Left ventricle myocardium superior (tissue), 1 donor: ENCODE data around the gene KCTD1. TPM values are rescaled to one million over a fixed set of nuclear protein-coding genes. Genes with fewer than 3 reads are reported as not detected.

Experiments
- ATAC-seq: fragments of 200-7000 bp; cut with Tn5 transposase; one replicate; pipeline ENCODE4 v1.9.1; 2020; ENCODE audit warnings: mild to moderate bottlenecking, moderate library complexity
- DNase-seq: peaks from one replicate; pipeline ENCODE4 v3.0.0-alpha.2; 2020
- intact Hi-C: fragments of 100-400 bp; cut with micrococcal nuclease; formaldehyde crosslinking; loops from one replicate; pipeline ENCODE4 v1.11.0; 2022
- long read RNA-seq: library from polyadenylated mRNA; unstranded; transcript quantifications from one replicate; pipeline ENCODE4 v2.0.0, GENCODE V29; 2021
- total RNA-seq: library from RNA; stranded (reverse); fragmentation: NEBNext Ultra II Directional; extraction: Animal tissue kit (Norgen Biotek cat#: 25700); gene quantifications from one replicate; pipeline ENCODE4 v1.2.1, GENCODE V29; 2021
- donor health status: DM: no; HTN: yes; CAD: no; lungs with severe emphysema.

Gene KCTD1
- total RNA-seq, result 17.2 TPM
- long read RNA-seq, partial matches to known transcripts, result 1 of 5 reads
- long read RNA-seq, other reads (novel, unspliced or antisense), result 0 of 5 reads

DNA sequence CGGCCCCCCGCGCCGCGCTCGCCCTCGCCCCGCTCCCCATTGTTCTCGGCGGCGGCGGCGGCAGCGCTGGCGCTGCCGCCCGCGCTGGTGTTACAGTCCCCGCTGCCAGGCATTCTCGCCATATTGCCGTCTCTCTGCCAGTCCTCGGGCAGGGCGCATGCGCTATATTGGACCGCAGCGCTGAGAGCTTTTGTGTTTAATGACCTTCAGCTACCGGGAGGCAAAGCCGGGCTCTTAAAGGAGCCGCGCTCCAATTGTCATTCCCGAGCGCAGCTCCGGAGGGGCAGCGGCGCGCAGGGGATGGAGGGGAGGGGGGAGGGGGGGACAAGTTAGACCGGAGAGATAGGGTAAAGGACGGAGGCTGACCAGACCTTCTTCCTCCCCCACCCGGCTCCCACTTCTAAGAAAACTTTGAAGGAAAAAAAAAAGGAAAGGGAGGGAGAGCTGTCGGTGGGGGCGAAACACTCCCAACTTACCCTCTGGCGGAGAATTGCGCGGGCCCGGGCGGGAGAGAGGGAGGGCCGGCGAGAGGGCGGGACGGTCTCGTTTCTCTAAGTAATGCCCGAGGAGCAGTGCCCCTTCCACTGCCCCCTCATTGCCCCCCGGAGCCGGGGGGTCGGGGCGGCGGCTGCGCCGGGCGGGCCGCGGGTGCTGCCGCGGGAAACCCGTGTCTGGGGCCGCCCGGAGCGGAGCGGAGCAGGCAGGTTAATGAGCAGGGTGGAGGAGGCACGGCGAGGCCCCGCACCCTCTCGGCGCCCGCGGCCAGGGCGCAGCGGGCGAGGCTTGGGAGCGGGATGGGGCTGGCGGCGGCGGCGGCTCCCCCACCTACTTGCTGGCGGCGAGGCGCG is at the start of gene KCTD1:
Gene KCTD1, minus strand, starts transcription at position 139 of the 848 bp plus-strand sequence. Its CDS starts 17 bp downstream, at position 122.
- intact Hi-C loops, result loop anchor here (10.0 kb wide), 1 partner anchor 74 kb away; no protein-coding TSS in a partner anchor
- ATAC-seq (peak; percentile 77), DNase-seq (peak; percentile 87)

DNA sequence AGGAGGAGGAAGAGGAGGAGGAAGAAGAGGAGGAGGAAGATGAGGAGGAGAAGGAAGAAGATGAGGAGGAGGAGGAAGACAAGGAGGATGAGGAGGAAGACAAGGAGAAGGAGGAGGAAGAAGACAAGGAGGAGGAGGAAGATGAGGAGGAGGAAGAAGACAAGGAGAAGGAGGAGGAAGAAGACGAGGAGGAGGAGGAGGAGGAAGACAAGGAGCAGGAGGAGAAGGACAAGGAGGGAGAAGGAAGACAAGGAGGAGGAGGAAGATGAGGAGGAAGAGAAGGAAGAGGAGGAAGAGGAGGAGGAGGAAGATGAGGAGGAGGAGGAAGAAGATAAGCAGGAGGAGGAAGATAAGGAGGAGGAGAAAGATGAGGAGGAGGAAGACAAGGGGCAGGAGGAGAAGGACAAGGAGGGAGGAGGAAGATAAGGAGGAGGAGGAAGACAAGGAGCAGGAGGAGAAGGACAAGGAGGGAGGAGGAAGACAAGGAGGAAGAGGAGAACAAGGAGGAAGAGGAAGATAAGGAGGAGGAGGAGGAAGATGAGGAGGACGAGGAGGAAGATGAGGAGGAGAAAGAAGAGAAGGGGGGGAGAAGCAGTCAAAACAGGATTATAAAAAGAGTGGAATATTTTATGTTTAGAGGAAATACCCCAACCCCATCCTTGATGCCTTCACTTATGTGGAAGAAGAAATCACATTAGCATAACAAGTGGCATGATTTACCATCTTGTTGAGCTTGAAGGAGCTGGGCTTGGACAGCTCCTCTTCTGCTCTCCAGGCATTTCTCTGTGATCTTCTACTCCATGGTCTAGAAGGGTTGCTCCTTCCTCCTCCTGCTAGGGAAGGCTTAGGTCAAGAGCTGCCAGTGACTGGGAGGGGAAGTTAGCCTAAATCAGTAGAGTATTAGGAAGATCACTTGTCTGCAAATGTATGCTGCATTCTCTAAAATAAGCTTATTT is 45.3 kb upstream of the KCTD1 start:
- DNase-seq (no peak), ATAC-seq (no peak)
- intact Hi-C loops, result no loop called here

DNA sequence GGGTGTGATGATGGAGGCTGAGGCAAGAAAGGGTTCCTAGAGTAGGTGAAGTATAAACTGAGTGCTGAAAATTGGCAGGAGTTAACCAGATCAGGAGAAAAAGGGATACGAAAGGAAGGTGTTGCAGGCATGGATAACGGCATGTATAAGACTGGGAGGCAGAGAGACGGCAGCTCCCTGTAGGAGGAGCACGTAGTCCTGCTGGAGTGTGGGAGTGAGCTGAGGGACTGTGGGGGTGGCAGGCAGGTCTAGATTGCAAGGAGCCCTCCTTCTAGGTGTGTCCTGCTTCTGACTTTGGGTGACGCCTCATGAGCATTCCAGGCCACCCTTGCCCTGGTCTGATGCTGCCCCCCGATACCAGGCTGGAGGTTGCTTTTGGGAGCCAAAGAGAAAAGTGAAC is 36.4 kb upstream of the KCTD1 start:
- ATAC-seq (no peak), DNase-seq (no peak)
- intact Hi-C loops, result no loop called here

DNA sequence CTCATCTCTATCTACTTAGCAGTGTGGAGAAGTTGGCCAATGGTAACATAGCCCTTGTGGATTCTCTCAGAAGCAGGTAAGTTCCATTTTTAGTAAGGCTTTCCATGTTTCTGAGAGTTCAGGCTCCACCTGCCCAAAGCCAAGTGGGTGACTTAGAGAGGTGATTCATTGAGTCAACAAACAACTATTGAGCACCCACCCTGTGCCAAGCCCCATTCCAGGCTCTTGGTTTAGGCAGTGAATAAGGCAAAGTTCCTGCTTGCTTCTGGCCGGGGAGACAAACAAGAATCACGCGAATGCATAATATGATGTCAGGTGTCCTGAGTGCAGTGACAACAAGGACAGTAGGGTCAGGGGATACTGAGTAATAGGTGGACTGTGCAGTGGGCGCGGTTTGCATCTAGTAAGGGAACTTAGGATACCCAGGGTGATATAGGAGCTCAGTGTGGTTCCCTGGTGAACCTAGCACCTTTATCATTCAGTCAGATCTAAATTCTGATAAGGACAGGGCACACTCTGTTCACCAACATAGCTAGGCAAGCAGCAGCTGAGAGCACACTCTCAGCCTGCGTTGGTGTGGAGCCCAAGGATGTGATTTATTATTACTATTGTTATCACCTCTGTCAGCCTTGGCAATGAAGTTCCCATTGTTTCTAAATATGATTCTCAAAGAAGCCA is 31.7 kb upstream of the KCTD1 start:
- intact Hi-C loops, result no loop called here
- ATAC-seq, result no peak
- DNase-seq, result no peak

DNA sequence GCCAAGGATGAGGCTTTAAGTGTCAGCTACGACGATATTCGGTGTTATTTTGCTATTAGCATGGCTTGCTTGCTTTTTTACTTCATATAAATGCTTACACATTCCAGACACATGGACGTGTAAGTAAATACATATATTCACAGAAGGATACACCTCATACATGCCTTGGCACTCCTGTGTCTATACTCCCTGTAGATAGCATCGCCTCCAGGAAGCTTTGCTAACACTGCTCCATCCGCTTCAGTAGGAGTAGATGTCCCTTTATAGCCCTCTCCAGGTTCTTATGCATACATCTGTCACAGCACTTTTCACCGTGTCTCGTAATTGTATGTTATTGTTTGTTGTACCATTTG is 27.5 kb upstream of the KCTD1 start:
- ATAC-seq, result no peak
- intact Hi-C loops, result no loop called here
- DNase-seq, result no peak

DNA sequence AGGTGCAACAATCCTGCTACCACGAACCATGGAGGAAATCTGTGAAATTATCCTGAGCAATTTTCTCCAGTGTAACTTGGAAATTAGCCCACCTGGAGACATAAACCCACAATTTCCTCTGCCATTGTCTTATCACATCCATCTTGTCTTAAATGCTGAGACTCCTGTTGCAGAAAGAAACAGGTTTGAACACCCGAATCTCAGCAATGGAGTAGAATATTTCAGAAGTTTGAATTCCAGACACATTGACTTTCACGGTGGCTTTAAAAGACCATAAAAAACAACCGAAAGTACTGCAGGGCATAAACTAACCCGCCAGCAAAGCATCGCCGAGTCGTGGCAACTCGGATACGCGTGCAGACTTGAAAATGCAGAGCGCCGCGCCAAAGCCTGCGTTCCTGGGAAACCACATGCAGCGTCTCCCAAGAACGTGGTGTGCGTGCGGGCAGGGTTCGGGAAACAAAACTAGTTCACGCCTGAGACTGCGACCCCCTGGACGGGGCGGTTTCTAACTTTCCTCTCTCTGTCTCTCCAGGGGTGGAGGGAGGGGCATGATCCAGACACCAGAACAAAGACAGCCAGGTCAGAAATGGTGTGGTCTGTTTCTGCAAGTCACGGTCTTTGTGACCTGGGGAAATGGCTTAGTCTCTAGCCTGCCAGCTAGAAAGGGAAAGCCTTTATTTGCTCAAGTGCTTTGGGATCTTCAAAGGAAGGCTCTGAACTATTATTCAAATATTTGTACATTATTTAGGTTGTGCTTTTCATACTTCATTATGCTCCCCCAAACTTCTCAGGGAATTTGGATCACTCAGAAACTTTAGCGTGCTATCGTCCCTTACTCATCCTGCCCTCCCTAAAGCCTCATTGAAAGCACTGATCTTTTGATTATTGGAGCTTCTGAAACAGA is 26.9 kb upstream of the KCTD1 start:
- DNase-seq (peak; percentile 64), ATAC-seq (peak; percentile 50)
- intact Hi-C loops, result no loop called here

DNA sequence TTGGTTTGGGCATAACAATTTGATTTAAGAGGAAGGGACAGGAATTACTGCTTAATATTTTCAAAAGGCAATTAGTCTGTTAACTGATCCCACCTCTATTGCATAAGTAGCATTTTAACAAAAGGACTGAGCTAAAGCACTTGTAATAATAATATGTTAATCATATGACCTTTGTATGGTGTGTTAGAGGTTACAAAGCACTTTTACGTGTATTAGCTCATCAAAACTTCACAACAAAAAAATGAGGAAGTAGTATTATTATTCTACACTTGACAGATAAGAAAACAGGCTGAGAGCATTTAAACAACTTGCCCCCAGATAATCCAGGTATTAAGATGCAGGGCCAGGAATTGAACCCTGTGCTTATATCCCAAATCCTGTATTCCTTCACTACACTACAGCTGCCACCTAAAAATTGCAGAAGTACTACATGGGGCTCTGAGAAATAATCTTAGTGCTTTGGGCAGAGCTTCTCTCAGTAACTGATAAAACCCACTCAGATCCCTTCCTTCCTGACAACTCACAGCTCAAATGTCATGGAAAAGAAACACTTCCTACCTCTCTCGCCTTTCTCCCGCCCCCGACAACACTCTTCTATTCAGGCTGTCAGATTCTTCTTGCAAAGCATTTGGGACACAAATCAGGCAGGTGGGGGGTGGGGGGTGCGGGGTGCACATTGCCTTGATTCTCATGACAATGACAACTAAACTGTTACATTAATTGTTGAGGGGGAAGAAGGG is 20.7 kb upstream of the KCTD1 start:
- intact Hi-C loops, result no loop called here
- DNase-seq (no peak), ATAC-seq (no peak)

DNA sequence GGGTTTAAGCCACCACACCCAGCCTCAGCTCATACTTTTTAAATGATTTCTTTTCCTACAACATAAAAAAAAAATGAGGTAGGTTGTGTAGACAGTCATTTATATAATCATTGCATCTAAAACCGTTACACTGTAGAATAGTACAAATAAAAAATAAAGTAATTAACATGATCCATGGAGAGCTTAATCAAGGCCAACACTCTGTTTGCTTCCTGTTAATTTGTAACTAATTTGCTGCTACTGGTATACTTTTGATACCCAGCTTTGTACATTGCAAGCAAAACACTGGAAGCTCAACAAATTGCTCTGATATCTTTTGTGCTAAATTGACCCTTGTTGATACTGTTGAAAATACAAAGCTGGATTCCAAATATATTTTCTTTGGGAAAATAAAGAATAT is 20.2 kb upstream of the KCTD1 start:
- intact Hi-C loops, result no loop called here

DNA sequence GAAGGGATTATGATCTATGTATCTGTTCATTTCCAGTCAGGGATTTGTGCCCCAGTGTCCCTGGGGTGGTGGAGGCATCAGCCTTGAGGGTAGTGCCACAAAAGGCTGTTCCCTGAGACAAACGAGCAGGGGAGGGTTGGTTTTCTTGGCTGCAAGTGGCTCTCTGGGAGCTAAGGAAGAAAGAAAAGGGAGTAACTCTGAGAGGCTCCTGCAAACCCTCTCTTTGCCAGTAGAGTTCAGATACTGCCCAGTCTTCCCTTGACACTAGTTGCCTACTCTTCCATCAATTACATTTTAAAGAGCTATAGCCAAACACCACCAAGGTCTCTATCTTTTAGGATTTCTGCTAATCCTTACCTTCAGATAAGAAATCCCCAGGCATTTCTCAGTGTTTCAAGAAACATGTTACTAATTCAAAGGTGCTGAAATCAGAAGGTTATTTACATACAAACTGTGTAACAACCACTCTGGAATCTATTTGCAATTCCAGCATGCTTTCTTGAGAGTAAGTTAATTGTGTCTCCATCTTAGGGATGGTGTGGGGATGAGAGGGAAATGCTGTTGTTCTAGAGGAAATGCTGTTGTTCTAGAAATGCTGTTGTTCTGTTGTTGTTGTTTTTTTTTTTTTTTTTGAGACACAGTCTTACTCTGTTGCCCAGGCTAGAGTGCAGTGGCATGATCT is 18.7 kb upstream of the KCTD1 start:
- no peak for ATAC-seq
- DNase-seq, result no peak
- intact Hi-C loops, result no loop called here

More for the DNA sequence above, 20.2 kb upstream of the KCTD1 start:
- ATAC-seq, result no peak
- DNase-seq, result no peak

DNA sequence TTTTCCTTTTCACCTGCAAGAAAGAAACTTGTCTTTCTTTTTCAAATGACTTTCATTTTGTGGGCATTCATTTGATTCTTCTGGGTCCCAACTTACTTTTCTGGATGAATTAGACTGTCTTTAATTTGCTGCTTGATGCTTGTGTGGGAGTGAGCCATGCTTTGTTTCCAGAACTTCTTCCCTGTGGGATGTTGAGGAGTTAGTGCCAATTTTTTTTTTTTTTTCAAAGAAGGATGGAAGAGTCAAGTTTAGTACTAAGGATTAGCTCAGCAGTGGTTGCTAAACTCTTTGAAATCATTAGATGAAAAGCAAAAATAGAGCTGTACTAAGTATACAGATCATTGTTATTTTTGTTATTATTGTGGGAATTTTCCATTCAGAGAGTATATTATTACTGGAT is 17.2 kb upstream of the KCTD1 start:
- peak; percentile 50 for ATAC-seq
- intact Hi-C loops, result no loop called here
- DNase-seq, result no peak

DNA sequence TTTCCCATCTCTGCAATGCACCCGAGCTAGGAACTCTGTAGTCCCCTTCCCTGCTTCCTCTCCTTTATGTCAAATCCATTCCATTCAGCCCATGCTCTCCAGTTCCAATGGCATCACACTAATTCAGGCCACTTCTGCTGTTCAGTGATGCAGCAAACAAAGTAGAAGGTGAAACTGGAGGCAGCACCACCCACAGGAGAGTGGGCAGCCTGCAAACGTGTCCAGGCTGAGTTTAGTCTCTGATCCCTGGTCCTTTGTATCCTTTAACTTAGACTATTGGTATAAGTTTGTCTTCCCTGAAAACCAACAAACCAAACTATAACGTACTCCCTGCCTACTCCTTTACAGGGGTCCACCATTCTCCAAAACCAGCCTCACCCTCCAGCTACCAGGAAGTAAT is 14.7 kb upstream of the KCTD1 start:
- DNase-seq (no peak), ATAC-seq (no peak)
- intact Hi-C loops, result no loop called here

DNA sequence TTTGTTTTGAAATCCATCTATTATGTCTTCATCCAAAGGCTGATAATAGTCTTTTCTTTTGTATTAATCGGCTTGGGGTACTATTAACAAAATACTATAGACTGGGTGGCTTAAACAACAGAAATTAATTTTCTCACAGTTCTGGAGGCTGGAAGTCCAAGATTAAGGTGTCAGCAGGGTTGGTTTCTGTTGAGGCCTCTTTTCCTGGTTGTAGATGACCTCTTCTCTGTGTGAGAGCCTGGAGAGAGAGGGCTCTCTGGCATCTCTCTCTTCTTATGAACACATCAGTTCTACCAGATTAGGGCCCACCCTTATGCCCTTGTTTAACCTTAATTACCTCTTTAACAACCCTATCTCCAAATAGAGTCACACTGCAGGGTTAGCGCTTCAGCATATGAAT is 14.2 kb upstream of the KCTD1 start:
- intact Hi-C loops, result no loop called here
- ATAC-seq (no peak), DNase-seq (no peak)

DNA sequence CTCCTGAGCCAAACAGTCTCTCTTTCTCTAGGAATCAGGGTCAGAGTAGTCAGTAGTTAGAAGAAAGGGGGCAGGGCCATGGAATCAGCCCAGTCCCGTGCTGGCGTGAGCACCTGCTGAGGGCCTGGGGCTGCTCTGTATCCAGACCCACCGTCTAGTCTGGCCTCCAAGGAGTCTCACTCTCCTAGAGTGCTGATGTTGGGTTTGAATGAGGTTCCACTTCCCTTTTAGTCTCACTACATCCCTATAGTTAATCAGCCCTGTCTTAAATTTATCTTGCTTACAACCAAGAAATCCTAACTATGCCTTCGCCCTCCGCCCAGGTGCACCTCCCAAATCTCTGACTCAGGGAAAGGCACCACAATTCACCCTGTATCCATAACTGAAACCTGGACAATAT is 13.4 kb upstream of the KCTD1 start:
- no peak for ATAC-seq

DNA sequence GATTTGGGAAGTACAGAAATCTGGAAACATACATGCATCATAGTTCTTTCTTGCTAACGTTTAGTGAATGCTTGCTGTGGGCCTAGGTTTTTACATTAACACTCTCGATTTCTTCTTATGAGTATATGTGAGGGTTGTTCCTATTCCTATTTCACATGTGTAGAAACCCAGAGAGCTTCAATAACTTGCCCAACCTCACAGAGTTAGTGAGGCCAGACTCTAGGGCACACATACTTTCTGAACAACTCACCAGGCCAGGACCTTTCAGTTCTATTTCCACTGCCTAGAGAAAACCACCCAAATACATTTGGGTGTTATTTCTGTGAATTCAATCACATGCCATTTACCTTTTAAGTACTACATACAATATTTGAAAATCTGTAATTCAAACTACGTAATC is 8.2 kb upstream of the KCTD1 start:
- intact Hi-C loops, result no loop called here
- DNase-seq (no peak), ATAC-seq (no peak)

More for the DNA sequence above, 13.4 kb upstream of the KCTD1 start:
- intact Hi-C loops, result no loop called here
- DNase-seq, result no peak

DNA sequence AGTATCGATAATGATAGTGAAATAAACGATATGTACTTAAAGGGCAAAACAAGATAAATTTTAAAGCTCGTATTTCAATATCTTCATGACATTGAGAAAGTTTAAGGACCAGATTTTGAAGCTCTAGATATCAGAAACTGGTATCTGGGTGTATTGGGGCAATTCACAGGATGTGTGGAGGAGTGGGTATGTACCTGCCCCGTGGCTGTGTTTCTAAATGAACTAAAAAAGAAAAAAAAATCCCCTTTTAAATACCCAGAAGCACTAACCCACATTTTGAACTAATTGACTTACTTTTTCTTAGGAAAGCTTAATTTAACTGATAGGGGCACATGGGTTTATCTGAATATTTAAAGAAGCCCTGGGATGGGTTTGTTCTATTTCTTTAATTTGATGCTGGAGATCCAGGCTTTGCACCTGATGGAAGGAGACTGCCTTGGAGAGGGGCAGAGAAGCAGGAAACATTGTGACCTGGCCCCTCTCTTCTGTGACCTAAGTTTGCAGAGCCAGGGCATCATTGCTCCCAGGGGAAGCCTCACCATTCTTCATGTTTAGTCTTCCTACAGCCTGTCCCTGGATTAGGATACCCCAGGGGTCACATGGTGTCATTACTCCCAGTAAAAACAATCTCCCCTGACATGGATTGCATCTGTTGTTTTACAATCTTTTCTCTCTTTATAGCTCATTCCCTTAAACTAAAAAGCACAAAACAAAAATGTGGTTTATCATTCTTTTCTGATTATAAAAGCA is 7.6 kb upstream of the KCTD1 start:
- ATAC-seq (no peak), DNase-seq (no peak)
- intact Hi-C loops, result no loop called here

DNA sequence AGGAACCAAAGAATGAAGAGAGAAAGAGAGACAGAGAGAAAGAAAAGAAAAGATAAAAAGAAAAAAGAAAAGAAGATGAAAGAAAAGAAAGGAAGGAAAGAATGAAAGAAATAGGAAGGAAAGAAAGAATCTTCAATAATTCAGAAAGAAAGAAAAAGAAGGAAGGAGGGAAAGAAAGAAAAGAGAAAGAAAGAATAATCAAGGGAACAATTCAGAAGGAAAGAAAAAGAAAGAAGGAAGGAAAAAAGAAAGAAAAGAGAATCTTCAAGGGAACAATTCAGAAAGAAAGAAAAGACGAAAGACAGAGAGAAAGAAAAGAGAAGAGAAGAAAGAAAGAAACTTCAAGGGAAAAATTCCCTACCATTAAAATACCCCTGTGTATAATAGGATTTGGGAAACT is 5.6 kb upstream of the KCTD1 start:
- intact Hi-C loops, result no loop called here
- no peak for ATAC-seq

DNA sequence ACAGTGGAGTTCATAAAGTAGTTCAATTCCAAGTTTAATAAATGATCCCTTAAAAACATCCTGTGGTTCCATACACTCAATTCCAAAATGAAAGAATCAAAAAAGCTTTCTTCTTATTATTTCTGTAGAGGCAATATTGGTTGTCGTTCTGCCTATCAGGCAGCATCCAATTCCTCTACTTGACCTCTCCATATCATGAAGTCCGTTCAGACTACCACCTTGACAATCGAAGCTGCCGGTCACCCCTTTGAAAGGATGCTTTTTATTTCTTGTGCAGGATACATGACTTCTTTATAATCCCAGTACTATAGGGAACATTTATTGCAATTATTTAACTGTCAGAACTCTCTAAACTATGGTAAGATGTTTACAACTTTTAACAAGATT is 3.3 kb upstream of the KCTD1 start:
- intact Hi-C loops, result no loop called here
- DNase-seq (no peak), ATAC-seq (no peak)

More for the DNA sequence above, 5.6 kb upstream of the KCTD1 start:
- no peak for DNase-seq
